Mononuclear cell (primary cell): Measurements from ENCODE around the gene RBM38. TPM values are rescaled to one million over a fixed set of nuclear protein-coding genes. Genes with fewer than 3 reads are reported as not detected.
"Not testable (repeated sequence)": the region's sequence is repeated elsewhere in the genome, so short reads cannot be mapped to it uniquely, and the experiment has no call there.

Experiments used
- H3K27me3 ChIP-seq: 2 replicates; pipeline ENCODE4 v1.6.0; 2011; ENCODE audit warnings: low read length, control low read depth; ENCODE audit not compliant: insufficient read depth
- H3K4me1 ChIP-seq: 2 replicates; pipeline ENCODE4 v1.5.1; 2011; ENCODE audit warnings: mild to moderate bottlenecking, low read length, control low read depth; ENCODE audit not compliant: insufficient read depth
- H3K4me3 ChIP-seq: 2 replicates; pipeline ENCODE4 v1.5.1; 2011; ENCODE audit warnings: mild to moderate bottlenecking, low read length, moderate library complexity
- H3K9me3 ChIP-seq: 2 replicates; pipeline ENCODE4 v1.5.1; 2011; ENCODE audit warnings: low read depth, mild to moderate bottlenecking, control low read depth, low read length
- total RNA-seq: library from RNA; depleted of rRNA; stranded (reverse); fragments of >200 nt; gene quantifications from one replicate; pipeline ENCODE4 v1.2.3, GENCODE V29; 2012

RBM38 gene
- total RNA-seq = 242 TPM

DNA sequence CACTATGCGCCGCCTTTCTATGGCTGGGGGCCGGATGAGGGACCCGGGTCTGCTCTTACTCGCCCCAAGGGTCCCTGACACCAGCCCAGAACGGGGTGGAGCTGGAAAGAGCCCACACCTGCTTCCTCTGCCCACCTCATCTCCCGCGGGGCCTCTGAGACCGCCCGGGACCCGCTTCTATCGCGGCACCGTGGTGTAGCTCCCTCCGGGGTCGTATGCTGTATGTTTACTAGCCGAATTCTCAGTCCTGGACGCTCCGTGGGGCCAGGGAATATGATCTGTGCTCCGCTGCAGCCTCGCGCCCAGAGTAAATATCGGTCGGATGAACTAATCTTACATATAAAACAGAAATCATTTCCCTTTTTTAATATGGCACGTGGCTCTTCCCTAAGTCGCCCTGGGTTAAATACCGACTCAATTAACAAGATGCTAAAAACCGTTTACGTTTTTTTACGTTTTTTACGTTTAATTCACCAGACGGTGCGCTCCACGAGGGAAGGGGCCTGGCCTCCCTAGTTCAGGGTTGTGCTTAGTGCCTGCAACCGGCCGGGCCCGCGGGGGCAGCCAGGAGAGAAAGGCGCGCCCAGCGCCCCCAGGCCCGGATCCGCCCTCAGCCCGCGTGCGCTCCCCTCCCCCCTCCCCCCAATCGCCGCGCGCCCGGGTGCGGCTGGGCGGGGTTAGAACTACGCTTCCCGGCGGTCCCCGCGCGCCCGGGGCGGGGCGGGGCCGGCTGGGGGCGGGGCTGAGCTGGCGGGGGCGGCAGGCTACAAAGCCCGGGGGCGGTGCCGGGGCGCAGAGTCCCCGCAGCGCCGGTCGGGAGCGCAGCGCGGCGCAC, at the start of gene RBM38:
TSS of gene RBM38 (plus strand) at position 793 of the 835 bp plus-strand sequence. CDS start 186 bp downstream, outside the sequence.
- H3K27me3 ChIP-seq = no peaks in the 10 kb centered on the region
- H3K4me1 ChIP-seq = peaks cover 55% of the 10 kb centered on the region
- H3K9me3 ChIP-seq = no peaks in the 10 kb centered on the region
- H3K4me3 ChIP-seq = peak within 1 kb of the TSS; percentile 71

DNA sequence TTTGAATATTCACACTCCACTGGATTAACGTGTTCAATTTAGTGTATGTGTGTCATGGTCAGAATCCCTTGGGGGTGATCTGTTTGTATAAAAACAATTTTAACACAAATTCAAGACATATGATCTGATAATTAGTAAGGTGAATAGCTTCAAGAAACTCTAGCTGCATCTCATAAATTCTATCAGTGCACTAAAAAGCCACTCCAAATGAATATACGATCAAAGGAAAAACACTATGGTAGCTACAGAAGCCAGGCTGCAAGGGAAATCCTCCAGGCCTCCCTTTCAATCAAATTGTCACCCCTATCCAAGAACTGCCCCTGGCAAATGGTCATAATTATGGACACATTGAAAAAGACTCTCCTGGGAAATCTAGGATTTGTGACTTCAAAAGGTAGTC, 49.5 kb upstream of the RBM38 start:
- H3K4me3 ChIP-seq = no peak overlapping the region

DNA sequence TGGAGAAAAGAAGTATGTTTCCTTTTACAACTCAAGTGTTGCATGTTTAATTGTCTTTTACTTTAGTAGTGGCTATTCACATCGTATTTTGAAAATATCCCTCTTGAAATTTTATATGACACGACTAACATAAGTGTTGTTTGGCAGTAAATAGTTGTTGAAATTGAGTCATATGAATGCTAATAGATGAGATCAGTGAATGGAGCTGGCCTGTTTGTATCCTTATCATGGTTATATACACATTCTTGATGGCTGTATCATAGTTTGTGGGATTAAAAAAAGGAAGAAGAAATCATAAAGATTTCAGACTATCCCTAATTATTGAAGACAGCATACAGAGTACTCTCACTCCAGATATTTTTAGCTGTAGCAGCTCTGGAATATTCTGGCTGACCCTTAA, 48.4 kb upstream of the RBM38 start:
- Histone ChIP-seq H3K4me1 (no peaks in the 10 kb centered on the region), H3K9me3 (no peaks in the 10 kb centered on the region), H3K27me3 (peaks cover 21% of the 10 kb centered on the region), H3K4me3 (no peak overlapping the region)

More for the DNA sequence above, 49.5 kb upstream of the RBM38 start:
- Histone ChIP-seq H3K9me3 (no peaks in the 10 kb centered on the region), H3K27me3 (peaks cover 30% of the 10 kb centered on the region), H3K4me1 (no peaks in the 10 kb centered on the region)

DNA sequence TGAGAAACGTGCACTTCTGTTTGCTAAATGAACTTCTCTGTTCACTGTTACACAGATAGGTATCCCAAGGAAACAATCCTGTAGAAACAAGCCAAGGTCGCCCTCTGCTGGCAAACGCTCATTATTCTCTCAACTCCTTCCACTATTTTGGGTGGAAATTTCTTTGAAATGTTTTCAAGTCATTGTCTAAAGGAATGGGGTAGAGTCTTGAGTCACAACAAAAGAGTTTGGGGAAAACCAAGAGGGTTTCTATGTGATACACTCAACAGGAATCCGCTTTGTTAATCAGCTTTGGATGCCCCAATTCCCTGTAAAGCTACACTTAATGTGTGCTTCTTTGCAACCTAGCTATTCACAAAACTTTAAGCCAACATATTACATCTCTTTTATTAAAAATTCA, 44.7 kb upstream of the RBM38 start:
- Histone ChIP-seq H3K27me3 (peaks cover 13% of the 10 kb centered on the region), H3K9me3 (no peaks in the 10 kb centered on the region), H3K4me3 (no peak overlapping the region), H3K4me1 (peaks cover 2% of the 10 kb centered on the region)

DNA sequence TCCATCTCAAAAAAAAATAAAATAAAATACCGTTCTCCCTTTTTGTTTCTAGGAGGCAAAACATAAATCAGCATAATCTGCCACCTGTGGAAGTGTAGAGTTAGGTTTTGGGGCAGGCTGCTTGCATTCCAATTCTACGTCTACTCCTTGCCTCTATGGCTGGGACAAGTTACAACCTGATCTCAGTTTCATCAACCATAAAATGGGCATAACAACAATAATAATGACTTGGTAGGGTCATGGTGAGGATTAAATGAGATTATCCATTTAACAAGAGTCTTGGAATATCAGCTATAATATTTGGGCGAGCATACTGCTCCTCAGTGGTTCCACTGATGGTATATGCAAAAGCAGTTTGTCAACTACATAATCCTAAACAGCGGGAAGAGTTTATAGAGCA, 43.8 kb upstream of the RBM38 start:
- Histone ChIP-seq H3K9me3 (no peaks in the 10 kb centered on the region), H3K4me3 (no peak overlapping the region), H3K4me1 (peaks cover 11% of the 10 kb centered on the region), H3K27me3 (peaks cover 13% of the 10 kb centered on the region)

DNA sequence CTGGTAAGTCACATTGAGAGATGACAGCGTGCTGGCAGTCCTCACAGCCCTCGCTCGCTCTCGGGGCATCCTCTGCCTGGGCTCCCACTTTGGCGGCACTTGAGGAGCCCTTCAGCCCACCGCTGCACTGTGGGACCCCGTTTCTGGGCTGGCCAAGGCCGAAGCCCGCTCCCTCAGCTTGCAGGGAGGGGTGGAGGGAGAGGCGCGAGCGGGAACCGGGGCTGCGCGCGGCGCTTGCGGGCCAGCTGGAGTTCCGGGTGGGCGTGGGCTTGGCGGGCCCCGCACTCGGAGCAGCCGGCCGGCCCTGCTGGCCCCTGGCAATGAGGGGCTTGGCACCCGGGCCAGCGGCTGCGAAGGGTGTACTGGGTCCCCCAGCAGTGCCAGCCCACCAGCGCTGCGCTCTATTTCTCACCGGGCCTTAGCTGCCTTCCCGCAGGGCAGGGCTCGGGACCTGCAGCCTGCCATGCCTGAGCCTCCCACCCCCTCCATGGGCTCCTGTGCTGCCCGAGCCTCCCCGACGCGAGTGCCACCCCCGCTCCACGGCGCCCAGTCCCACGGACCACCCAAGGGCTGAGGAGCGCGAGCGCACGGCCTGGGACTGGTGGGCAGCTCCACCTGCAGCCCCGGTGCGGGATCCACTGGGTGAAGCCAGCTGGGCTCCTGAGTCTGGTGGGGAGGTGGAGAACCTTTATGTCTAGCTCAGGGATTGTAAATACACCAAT, 42.8 kb upstream of the RBM38 start:
- not testable (repeated sequence) for H3K4me3 ChIP-seq, H3K27me3 ChIP-seq, H3K9me3 ChIP-seq
- H3K4me1 ChIP-seq = peaks cover 16% of the 10 kb centered on the region

DNA sequence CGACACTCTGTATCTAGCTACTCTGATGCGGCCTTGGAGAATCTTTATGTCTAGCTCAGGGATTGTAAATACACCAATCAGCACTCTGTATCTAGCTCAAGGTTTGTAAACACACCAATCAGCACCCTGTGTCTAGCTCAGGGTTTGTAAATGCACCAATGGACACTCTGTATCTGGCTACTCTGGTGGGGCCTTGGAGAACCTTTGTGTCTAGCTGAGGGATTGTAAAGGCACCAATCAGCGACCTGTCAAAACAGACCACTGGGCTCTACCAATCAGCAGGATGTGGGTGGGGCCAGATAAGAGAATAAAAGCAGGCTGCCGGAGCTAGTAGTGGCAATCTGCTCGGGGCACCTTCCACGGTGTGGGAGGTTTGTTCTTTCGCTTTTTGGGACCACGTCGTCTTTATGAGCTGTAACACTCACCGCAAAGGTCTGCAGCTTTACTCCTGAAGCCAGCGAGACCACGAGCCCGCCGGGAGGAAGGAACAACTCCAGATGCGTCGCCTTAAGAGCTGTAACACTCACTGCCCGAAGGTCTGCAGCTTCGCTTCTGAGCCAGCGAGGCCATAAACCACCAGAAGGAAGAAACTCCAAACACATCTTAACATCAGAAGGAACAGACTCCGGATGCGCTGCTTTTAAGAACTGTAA, 42.1 kb upstream of the RBM38 start:
- H3K9me3 ChIP-seq, H3K4me3 ChIP-seq, H3K27me3 ChIP-seq: not testable (repeated sequence)
- peaks cover 16% of the 10 kb centered on the region for H3K4me1 ChIP-seq

DNA sequence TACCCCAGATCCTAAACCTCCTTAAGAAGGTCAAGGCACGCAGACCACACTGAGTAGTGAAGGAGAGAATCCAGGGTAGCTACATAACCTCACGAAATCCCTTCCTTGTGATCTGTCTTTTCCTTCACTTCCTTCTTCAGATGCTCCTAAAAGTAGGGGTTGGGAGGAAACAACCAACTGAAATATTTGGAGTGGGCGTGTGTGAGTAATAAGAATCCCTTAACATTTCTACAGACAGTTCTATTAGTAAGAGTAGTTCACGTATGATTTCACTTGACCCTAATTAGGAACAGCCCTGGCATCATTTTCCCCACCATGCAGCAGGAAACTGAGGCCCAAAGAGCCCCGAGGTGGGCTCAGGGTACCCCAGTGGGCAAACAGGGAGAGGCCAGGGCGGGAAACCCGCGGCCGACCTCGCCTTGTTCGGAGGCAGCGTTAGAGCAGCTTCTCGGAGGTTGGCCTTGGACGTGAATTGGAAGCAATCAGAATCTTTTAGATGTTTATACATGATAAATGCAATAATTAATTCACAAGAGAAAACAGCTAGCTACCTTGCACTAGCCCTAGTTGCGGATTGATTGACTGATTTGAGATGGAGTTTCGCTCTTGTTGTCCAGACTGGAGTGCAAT, 41.0 kb upstream of the RBM38 start:
- Histone ChIP-seq H3K9me3 (no peaks in the 10 kb centered on the region), H3K4me1 (peaks cover 16% of the 10 kb centered on the region), H3K27me3 (peaks cover 5% of the 10 kb centered on the region), H3K4me3 (no peak overlapping the region)

DNA sequence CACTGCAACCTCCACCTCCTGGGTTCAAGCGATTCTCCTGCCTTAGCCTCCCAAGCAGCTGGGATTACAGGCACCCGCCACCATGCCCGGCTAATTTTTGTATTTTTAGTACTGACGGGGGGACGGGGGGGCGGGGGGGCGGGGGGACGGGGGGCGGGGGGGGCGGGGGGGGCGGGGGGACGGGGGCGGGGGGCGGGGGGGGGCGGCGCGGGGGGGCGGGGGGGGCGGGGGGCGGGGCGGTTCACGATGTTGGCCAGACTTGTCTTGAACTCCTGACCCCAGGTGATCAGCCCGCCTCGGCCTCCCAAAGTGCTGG, 40.5 kb upstream of the RBM38 start:
- H3K27me3 ChIP-seq, H3K9me3 ChIP-seq: not testable (repeated sequence)
- Histone ChIP-seq H3K4me1 (peaks cover 16% of the 10 kb centered on the region), H3K4me3 (peak overlapping the region; percentile 78)

DNA sequence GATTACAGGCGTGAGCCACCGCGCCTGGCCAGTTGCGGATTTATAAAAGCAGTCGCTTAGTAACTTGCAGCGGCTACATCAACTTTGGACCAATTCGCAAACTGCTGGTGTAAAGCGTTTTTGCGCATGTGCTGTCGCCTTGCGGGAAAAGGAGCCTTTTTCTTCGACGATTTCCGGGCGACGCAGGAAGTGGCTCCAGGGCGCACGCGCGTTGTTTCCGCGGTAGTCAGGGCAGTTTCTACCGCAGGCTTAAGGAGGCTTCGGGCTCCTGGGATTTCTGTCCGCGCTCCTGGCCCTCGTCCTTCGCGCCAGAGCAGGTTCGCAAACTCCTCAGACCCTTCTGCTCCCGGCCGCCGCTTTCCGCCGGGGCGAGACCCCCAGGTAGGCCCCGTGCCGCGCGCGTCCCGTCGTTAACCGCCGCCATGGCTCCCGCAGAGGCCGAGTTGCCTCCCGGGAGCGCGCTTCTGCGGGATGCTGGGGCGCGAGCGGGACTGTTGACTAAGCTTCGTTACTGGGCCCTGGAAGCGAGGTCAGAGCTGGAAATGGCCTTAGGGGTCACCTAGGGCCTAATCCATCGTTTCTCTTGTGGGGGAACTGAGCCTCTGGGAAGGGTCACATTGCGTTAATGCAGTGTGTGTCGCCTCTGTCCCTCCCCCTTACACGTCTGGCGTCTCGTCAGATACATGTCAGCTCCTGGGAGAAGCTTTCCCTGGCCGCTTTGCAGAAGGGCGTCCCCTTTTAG, 40.0 kb upstream of the RBM38 start, which contains the start of gene RAE1:
TSS of gene RAE1 (plus strand) at position 214 of the 742 bp plus-strand sequence. CDS start 2,784 bp downstream, outside the sequence.
- Histone ChIP-seq H3K4me1 (peaks cover 16% of the 10 kb centered on the region), H3K4me3 (peak within 1 kb of the TSS; percentile 78), H3K9me3 (no peaks in the 10 kb centered on the region), H3K27me3 (no peaks in the 10 kb centered on the region)

DNA sequence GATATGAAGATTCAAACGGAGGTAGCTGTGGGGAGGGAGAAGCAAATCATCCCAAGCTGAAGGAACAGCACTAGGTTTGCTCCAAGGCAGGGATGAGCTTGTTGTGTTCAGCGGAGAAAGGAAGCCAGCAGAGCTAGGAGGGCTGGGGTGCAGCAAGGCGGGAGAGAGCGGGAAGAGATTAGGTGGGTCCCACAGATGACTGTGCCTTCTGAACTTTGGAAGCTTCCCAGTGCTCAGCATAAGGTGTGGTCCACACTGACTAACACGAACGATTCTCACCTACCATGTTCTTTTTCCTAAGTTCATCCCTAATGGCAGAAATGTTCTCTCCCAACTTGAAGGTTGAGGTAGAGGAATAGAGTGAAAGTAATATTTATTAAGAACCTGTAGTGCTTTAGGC, 38.9 kb upstream of the RBM38 start:
- H3K4me3 ChIP-seq = no peak overlapping the region
- H3K9me3 ChIP-seq = no peaks in the 10 kb centered on the region
- no peaks in the 10 kb centered on the region for H3K27me3 ChIP-seq
- peaks cover 16% of the 10 kb centered on the region for H3K4me1 ChIP-seq

DNA sequence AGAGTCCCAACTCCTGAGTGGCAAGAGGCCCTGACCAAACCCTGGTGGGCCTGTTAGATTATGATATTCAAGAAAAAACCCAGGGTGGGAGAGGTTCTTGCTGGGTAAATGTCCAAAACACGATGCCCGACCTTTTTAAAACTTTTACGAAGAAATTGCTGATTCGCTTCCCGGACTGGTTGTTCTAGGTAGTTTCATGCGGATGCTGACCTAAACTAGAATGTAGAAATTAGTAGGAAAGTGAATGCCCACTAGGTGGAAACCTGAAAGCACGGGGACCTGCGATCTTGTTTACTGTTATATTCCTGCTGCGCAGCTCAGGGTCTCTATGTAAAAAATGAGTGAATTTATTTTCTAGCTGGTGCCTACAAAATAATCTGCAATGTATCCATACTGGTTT, 37.8 kb upstream of the RBM38 start:
- Histone ChIP-seq H3K27me3 (no peaks in the 10 kb centered on the region), H3K4me1 (peaks cover 16% of the 10 kb centered on the region), H3K9me3 (no peaks in the 10 kb centered on the region), H3K4me3 (no peak overlapping the region)

DNA sequence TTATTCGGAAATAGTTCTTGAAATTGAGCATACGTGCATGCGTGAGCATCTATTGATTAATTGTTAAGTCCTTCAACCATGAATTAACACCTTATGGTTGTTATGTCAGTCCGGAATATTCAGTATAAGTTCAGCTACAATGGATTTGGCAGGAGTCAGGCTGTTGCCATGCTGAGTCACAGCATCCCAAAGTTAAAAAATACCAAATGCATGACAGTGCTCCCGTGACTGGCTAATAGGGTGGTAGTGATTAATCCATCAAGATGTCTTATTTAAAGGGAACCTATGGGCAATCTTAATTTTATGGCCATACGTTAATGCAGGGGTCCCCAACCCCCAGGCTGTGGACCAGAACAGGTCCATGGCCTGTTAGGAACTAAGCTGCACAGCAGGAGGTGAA, 29.7 kb upstream of the RBM38 start:
- H3K4me1 ChIP-seq = no peaks in the 10 kb centered on the region
- no peaks in the 10 kb centered on the region for H3K9me3 ChIP-seq
- no peaks in the 10 kb centered on the region for H3K27me3 ChIP-seq
- H3K4me3 ChIP-seq = no peak overlapping the region

DNA sequence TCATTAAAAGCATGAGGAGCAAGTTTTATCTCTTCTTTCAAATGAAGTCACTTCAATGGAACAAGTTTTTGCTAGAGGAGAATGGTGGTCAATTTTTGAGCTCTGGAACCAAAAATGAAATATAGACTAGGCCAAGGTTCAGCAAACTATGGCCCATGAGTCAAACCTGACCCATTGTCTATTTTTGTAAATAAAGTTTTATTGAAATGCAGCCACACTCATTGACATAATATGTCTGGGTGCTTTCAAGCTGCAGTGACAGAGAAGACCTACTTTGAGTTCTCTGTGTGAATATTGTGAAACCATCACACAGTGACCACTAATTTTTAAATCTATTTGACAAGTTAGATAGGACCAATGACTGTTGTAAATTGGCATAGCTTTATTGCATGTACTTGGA, 26.7 kb upstream of the RBM38 start:
- Histone ChIP-seq H3K4me3 (no peak overlapping the region), H3K4me1 (peaks cover 4% of the 10 kb centered on the region), H3K27me3 (no peaks in the 10 kb centered on the region), H3K9me3 (no peaks in the 10 kb centered on the region)
